ENCODE data around the gene ADCY1. TPM values are rescaled to one million over a fixed set of nuclear protein-coding genes. Genes with fewer than 3 reads are reported as not detected.

Gene ADCY1
- total and polyA plus RNA-seq, 2 experiments from 2014 or later: 15.6 to 22.9 TPM

DNA sequence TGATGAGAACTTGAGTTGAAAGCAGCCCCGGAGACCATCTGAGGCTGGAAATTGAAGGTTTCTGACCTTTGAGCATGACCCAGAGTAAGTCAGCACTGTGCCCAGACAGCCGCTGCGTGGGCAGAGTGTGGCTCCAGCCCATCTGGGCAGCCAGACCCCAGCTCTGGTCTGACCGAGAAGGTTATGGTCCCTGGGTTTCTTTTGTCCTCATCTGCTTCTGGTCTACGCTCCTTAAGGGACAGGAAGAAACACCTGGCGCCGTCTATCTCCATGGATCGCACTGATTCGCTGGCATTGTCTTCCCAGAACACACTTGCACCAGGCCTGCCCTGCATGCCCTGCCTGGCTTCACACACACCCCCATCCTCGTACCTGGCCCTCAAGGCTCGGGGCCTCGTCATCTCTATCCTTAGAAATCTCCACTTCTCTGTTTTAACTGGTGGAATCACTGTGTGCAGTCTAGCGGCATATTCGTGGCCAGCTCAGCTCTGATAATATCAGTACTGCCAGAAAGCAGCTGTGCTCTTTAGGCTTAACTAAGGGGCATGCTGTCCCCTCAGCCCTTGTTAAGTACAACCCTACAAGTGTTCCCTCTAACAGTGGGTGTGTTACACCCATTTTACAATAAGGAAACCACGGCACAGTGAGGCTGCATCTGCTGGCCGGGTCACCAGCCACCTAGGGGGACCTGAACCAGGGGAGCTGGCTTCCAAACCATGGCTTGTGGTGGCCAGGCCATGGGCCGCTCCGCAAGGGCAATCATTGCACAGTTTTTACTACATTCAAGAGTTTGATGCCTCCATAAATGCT lies 127.7 kb downstream of the ADCY1 start:
- Histone ChIP-seq H3K27me3 (no peaks in the 10 kb centered on the region), H3K27ac (no peak overlapping the region), H3K36me3 (no peaks in the 10 kb centered on the region), H3K4me3 (no peak overlapping the region), H3K4me1 (ENCODE audit: low read depth) (peaks cover 11% of the 10 kb centered on the region), H3K9me3 (ENCODE audit: low read depth) (no peaks in the 10 kb centered on the region)
- DNase-seq (ENCODE audit: low read depth in 1 of 2, low spot score in 1 of 2): no peak
- TF ChIP-seq, protein P1, sequence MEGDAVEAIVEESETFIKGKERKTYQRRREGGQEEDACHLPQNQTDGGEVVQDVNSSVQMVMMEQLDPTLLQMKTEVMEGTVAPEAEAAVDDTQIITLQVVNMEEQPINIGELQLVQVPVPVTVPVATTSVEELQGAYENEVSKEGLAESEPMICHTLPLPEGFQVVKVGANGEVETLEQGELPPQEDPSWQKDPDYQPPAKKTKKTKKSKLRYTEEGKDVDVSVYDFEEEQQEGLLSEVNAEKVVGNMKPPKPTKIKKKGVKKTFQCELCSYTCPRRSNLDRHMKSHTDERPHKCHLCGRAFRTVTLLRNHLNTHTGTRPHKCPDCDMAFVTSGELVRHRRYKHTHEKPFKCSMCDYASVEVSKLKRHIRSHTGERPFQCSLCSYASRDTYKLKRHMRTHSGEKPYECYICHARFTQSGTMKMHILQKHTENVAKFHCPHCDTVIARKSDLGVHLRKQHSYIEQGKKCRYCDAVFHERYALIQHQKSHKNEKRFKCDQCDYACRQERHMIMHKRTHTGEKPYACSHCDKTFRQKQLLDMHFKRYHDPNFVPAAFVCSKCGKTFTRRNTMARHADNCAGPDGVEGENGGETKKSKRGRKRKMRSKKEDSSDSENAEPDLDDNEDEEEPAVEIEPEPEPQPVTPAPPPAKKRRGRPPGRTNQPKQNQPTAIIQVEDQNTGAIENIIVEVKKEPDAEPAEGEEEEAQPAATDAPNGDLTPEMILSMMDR (IDR thresholded peaks at IDR 0.05; ENCODE audit: low read depth, low read length): no peak

DNA sequence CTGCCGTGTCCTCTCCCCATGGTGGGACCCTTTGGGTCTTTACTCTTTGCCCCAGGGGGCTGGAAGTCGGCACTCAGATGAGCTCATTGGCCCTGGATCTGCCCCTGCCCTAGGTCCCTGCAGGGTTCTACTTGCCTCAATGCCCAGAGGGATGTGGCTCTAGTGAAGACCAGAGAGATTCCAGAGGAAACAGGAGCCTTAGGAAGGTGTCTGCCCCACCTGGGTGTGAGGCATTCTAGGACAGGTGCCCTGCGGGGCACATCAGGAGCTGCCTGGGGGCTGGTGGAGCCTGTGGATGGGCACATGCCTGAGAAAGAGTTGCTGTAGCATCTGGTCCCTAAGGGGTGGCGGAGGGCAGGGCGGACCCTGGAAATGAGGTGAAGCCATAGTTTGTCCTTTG lies 128.6 kb downstream of the ADCY1 start:
- TF ChIP-seq, protein P1 (IDR thresholded peaks at IDR 0.05; ENCODE audit: low read depth, low read length): no peak
- H3K9me3 ChIP-seq (ENCODE audit: low read depth): no peaks in the 10 kb centered on the region
- no peaks in the 10 kb centered on the region for H3K36me3 ChIP-seq
- peaks cover 11% of the 10 kb centered on the region for H3K4me1 ChIP-seq (ENCODE audit: low read depth)
- H3K27me3 ChIP-seq: no peaks in the 10 kb centered on the region
- no peak for DNase-seq (ENCODE audit: low read depth in 1 of 2, low spot score in 1 of 2)
- H3K27ac ChIP-seq: no peak overlapping the region
- H3K4me3 ChIP-seq: no peak overlapping the region

DNA sequence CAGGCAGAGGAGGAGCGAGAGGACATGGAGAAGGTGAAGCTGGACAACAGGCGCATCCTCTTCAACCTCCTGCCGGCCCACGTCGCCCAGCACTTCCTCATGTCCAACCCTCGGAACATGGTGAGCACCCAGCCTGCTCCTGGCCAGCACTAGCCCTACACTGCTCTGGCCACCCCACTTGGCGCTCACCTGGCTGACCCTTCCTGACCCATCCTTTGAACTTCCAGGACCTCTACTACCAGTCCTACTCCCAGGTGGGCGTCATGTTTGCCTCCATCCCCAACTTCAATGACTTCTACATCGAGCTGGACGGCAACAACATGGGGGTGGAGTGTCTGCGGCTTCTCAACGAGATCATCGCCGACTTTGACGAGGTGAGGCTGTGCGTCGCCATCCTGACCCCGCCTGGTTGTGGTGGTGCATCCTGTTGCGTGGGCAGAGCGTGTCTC lies 129.2 kb downstream of the ADCY1 start:
- TF ChIP-seq, protein P1 (IDR thresholded peaks at IDR 0.05; ENCODE audit: low read depth, low read length): no peak
- no peak overlapping the region for H3K27ac ChIP-seq
- no peaks in the 10 kb centered on the region for H3K9me3 ChIP-seq (ENCODE audit: low read depth)
- no peaks in the 10 kb centered on the region for H3K27me3 ChIP-seq
- peaks cover 11% of the 10 kb centered on the region for H3K4me1 ChIP-seq (ENCODE audit: low read depth)
- DNase-seq (ENCODE audit: low read depth in 1 of 2, low spot score in 1 of 2): no peak
- H3K4me3 ChIP-seq: no peak overlapping the region
- H3K36me3 ChIP-seq: no peaks in the 10 kb centered on the region

DNA sequence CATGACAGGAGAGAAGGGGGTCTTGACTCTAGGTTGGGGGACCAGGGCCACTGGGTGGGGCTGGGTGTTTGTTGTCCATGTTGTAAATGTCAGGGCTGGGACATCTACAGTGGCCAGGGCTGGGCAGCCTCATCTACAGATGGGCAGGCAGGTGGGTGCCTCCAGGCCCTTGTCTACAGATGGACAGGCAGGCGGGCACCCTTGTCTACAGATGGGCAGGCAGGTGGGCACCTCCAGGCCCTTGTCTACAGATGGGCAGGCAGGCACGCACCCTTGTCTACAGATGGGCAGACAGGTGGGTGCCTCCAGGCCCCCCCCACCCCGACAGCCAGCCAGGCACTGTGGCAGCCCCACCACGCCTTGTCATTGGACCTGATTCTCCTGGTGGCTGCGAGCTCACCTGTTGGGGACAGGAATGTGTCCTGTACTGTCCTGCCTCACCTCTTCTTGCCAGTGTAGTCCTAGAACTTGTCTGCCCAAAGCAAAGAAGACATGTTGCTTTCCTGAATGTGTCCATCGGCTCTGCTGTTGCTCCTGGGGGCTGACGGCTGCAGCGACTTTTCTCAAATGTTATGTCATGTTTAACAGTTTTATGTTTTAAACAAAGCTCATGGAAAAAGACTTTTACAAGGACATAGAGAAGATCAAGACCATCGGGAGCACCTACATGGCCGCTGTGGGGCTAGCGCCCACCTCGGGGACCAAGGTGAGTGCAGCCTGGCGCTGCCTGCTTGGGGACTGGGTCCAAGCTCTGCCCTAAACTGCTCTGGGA lies 129.9 kb downstream of the ADCY1 start:
- H3K4me3 ChIP-seq: no peak overlapping the region
- no peaks in the 10 kb centered on the region for H3K9me3 ChIP-seq (ENCODE audit: low read depth)
- H3K27me3 ChIP-seq: no peaks in the 10 kb centered on the region
- TF ChIP-seq, protein P1 (IDR thresholded peaks at IDR 0.05; ENCODE audit: low read depth, low read length): no peak
- H3K4me1 ChIP-seq (ENCODE audit: low read depth): peaks cover 11% of the 10 kb centered on the region
- no peaks in the 10 kb centered on the region for H3K36me3 ChIP-seq
- H3K27ac ChIP-seq: no peak overlapping the region
- DNase-seq (ENCODE audit: low read depth in 1 of 2, low spot score in 1 of 2): no peak

DNA sequence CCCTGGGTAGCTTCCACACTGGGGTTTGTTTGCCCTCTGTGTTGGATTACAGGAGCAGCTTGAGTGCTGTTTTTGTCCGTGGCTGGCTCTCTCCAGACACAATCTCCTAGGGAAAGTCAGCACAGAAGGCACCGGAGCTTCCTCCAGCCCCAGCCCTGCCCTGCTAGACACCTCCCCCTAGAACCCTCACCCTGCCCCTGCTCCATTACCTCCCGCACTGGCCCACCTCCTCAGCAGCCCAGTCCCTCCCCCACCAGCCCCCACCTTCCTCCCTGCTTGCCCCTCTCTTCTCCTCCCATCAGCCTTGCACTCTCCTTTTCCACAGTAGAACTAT lies 130.5 kb downstream of the ADCY1 start:
- no peaks in the 10 kb centered on the region for H3K27me3 ChIP-seq
- peaks cover 11% of the 10 kb centered on the region for H3K4me1 ChIP-seq (ENCODE audit: low read depth)
- TF ChIP-seq, protein P1 (IDR thresholded peaks at IDR 0.05; ENCODE audit: low read depth, low read length): no peak
- no peak for DNase-seq (ENCODE audit: low read depth in 1 of 2, low spot score in 1 of 2)
- H3K4me3 ChIP-seq: no peak overlapping the region
- no peak overlapping the region for H3K27ac ChIP-seq
- no peaks in the 10 kb centered on the region for H3K9me3 ChIP-seq (ENCODE audit: low read depth)
- H3K36me3 ChIP-seq: no peaks in the 10 kb centered on the region

Data from cardiac muscle cell (in vitro differentiated cells and primary cell).